Lung (tissue), 12 donors: ENCODE data around the gene CCDC47. TPM values are rescaled to one million over a fixed set of nuclear protein-coding genes. Genes with fewer than 3 reads are reported as not detected.

Experiments
- ATAC-seq: fragments of 200-7000 bp; cut with Tn5 transposase; one replicate; pipeline ENCODE4 v1.9.1; 2020; ENCODE audit warnings: moderate number of reproducible peaks; ENCODE audit not compliant: insufficient read depth, low FRiP score
- DNase-seq, 3 donors: peaks; one replicate each; pipeline ENCODE4 v3.0.0-alpha.2; 2013 to 2017
- H3K27ac ChIP-seq, 2 donors: one replicate each; pipeline ENCODE4 v1.5.1; 2013; ENCODE audit warnings: mild to moderate bottlenecking in 2 of 2, moderate library complexity in 2 of 2, control low read depth in 1 of 2, inconsistent platforms in 1 of 2, low read depth in 1 of 2, low read length in 1 of 2
- H3K27me3 ChIP-seq, 3 donors: one replicate each; pipeline ENCODE4 v1.5.1; 2013; ENCODE audit warnings: low read length in 2 of 3; ENCODE audit not compliant: control insufficient read depth in 3 of 3, insufficient read depth in 3 of 3
- H3K36me3 ChIP-seq, 4 donors: one replicate each; pipeline ENCODE4 v1.5.1; 2013; ENCODE audit warnings: low read length in 4 of 4, mild to moderate bottlenecking in 1 of 4, moderate library complexity in 1 of 4; ENCODE audit not compliant: control insufficient read depth in 4 of 4, insufficient read depth in 4 of 4
- H3K4me1 ChIP-seq, 5 donors: one replicate each; pipeline ENCODE4 v1.5.1; 2013; ENCODE audit warnings: low read length in 5 of 5, mild to moderate bottlenecking in 2 of 5, moderate library complexity in 1 of 5; ENCODE audit not compliant: control insufficient read depth in 5 of 5, insufficient read depth in 5 of 5
- H3K4me3 ChIP-seq: one replicate; pipeline ENCODE4 v1.5.1; 2013; ENCODE audit warnings: mild to moderate bottlenecking, control low read depth, moderate library complexity
- H3K9ac ChIP-seq, 2 donors: one replicate each; pipeline ENCODE4 v1.5.1; 2013; ENCODE audit warnings: low read length in 2 of 2, control low read depth in 1 of 2; ENCODE audit not compliant: insufficient read depth in 1 of 2
- H3K9me3 ChIP-seq, 4 donors: one replicate each; pipeline ENCODE4 v1.5.1; 2013; ENCODE audit warnings: low read length in 3 of 4, mild to moderate bottlenecking in 1 of 4, moderate library complexity in 1 of 4; ENCODE audit not compliant: control insufficient read depth in 4 of 4, insufficient read depth in 3 of 4
- WGBS, 2 donors: extraction: QIAGEN DNeasy Blood & Tissue Kit; methylation state at CpG; one replicate each; pipeline ENCODE4 v1.1.7; 2013; 5-methylcytosine and 5-hydroxymethylcytosine counted together
- polyA plus RNA-seq, 2 donors: library from polyadenylated mRNA; stranded (reverse); fragments of 200-250 nt; gene quantifications; one replicate each; pipeline ENCODE4 v1.2.1, GENCODE V29; 2013
- total RNA-seq, 2 donors: library from RNA; depleted of rRNA in 1 of 2; stranded (reverse); fragments of >200 nt in 1 of 2; gene quantifications; one replicate each; pipeline ENCODE4 v1.2.1, GENCODE V29; 2014 to 2021
- TF ChIP-seq, protein P1 (sequence below): IDR thresholded peaks from 2 replicates; pipeline ENCODE4 v1.5.1; 2012; ENCODE audit warnings: mild to moderate bottlenecking; ENCODE audit errors: control extremely low read depth, extremely low read depth
- donor health status: control.
- donor health status: control.
- donor health status: Bipolar disorder and iron deficiency.
- donor health status: healthy.
- donor health status: DM: yes; HTN: yes; CAD: no.

CCDC47 gene
- total and polyA plus RNA-seq, 4 donors = 29.5 to 89.9 (median 82.7) TPM

- H3K36me3 ChIP-seq = peaks cover 10 to 38% (median 19%) of the 10 kb centered on the region in 4 donors
- H3K27me3 ChIP-seq = no peaks in the 10 kb centered on the region
- no peak overlapping the region for H3K9ac ChIP-seq
- TF ChIP-seq, protein P1, sequence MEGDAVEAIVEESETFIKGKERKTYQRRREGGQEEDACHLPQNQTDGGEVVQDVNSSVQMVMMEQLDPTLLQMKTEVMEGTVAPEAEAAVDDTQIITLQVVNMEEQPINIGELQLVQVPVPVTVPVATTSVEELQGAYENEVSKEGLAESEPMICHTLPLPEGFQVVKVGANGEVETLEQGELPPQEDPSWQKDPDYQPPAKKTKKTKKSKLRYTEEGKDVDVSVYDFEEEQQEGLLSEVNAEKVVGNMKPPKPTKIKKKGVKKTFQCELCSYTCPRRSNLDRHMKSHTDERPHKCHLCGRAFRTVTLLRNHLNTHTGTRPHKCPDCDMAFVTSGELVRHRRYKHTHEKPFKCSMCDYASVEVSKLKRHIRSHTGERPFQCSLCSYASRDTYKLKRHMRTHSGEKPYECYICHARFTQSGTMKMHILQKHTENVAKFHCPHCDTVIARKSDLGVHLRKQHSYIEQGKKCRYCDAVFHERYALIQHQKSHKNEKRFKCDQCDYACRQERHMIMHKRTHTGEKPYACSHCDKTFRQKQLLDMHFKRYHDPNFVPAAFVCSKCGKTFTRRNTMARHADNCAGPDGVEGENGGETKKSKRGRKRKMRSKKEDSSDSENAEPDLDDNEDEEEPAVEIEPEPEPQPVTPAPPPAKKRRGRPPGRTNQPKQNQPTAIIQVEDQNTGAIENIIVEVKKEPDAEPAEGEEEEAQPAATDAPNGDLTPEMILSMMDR = no peak
- ATAC-seq (no peak), DNase-seq (peak in 2 of 3 donors; percentile 29 to 73)
- H3K27ac ChIP-seq = no peak overlapping the region
- whole genome bisulfite sequencing, 2 donors = 49 to 67% methylated on average over 5 of the region's 5 CpGs
- no peak overlapping the region for H3K4me3 ChIP-seq
- peaks cover 2 to 32% (median 3%) of the 10 kb centered on the region in 5 donors for H3K4me1 ChIP-seq
- H3K9me3 ChIP-seq = no peaks in the 10 kb centered on the region
Measured at GRCh38 chr17:63762161-63763078, 11.0 kb downstream of the CCDC47 start.

DNA sequence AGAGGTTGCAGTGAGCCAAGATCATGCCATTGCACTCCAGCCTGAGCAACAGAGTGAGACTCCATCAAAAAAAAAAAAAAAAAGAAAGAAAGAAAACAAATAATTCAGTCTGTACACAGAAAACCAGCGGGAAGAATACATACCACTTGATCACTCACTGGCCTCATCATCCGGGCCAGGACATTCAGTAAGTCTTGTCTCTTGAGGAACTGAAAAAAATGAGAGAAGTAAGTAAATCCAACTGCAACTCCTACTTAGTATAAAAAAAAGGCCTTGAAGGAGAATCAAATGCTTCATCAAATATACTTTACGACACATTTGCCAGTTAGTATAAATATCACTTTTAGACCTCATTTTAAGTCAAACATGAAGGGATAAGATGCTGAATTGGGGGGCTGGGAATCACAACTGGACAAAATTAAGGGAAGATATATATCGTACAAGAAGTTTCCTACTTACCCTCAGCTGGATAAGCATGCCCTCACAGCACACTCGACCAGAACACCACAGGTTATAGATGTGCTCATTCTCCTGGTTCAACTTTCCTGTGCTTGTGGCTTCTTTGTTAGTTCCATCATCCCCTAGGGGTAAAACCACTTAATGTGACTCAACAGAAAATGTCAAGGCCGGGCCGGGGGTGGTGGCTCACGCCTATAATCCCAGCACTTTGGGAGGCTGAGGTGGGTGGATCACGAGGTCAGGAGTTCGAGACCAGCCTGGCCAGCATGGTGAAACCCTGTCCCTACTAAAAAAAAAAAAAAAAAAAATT, 12.4 kb downstream of the CCDC47 start:
- 64 to 80% methylated on average over 10 of the region's 10 CpGs for WGBS, 2 donors
- H3K9me3 ChIP-seq = no peaks in the 10 kb centered on the region
- H3K4me1 ChIP-seq = peaks cover 0 to 32% (median 2%) of the 10 kb centered on the region in 5 donors
- peaks cover 15 to 45% (median 28%) of the 10 kb centered on the region in 4 donors for H3K36me3 ChIP-seq
- no peak overlapping the region for H3K9ac ChIP-seq
- ATAC-seq (no peak), DNase-seq (no peak)
- TF ChIP-seq, protein P1 = no peak
- H3K27me3 ChIP-seq = no peaks in the 10 kb centered on the region
- H3K27ac ChIP-seq = no peak overlapping the region
- H3K4me3 ChIP-seq = no peak overlapping the region

- Histone ChIP-seq H3K27ac (no peak overlapping the region), H3K36me3 (peaks cover 22 to 54% (median 40%) of the 10 kb centered on the region in 4 donors), H3K4me3 (no peak overlapping the region), H3K4me1 (peaks cover 0 to 18% (median 0%) of the 10 kb centered on the region in 5 donors), H3K27me3 (no peaks in the 10 kb centered on the region), H3K9me3 (no peaks in the 10 kb centered on the region), H3K9ac (no peak overlapping the region)
- ATAC-seq (no peak), DNase-seq (peak in 1 of 3 donors; percentile 19)
- TF ChIP-seq, protein P1 = no peak
- WGBS, 2 donors = 90 to 92% methylated on average over 2 of the region's 2 CpGs
Measured at GRCh38 chr17:63758428-63758827, 15.0 kb downstream of the CCDC47 start.
